Smooth muscle cell of the brain vasculature (primary cell): Measurements from ENCODE around the gene CTDNEP1.

ENCODE experiments used
- DNase-seq: peaks from one replicate; pipeline ENCODE4 v3.0.0-alpha.2; 2012; ENCODE audit warnings: low read depth, low spot score

The CTDNEP1 gene

GRCh38 chr17:7215652-7216180, 35.8 kb downstream of the CTDNEP1 start:
- no peak for DNase-seq

DNA sequence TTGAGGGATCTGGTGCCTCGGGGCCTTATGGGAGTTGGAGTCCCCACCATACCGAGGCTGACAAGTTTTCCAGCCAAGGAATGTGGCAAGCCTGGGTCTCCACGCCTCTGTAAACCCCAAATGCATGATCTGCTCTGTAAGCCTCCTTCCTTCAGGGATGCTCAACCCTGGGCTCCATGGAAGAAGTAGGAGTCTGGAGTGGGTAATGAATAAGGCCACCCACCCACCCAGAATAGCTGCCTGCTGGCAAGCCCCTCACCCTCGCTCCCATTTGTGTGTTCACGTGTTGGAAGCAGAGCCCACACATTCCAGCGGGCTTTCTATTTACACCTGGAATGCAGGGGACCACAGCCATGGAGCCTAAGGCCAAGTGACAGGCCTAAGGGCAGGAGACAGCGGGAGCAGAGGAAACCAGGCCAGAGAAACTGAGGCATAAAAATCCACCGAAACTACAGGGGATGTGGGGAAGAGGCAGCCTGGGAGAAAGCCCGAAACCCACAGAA, 36.3 kb downstream of the CTDNEP1 start:
- no peak for DNase-seq

- DNase-seq = peak; percentile 92
Measured at GRCh38 chr17:7214300-7215135, 37.0 kb downstream of the CTDNEP1 start.

DNA sequence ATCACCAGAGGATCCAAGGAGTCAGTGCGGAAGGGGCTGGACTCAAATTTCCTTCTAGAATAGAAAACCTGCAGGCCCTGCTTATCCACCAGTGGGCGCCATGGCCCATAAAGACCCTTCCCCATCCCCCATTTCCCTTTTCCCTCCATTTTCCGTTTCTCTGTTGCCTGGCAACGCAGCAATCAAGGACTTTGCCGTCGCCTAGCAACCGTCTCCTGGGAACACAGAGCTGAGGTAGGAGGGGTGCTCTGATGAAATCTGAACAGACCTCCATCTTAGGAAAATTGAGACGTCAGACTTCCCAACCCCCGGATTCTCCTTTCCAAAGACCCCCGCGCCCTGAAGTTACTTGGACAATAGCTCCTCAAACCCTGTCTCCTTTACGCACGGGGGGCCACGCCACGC, 37.6 kb downstream of the CTDNEP1 start:
- DNase-seq = no peak

DNA sequence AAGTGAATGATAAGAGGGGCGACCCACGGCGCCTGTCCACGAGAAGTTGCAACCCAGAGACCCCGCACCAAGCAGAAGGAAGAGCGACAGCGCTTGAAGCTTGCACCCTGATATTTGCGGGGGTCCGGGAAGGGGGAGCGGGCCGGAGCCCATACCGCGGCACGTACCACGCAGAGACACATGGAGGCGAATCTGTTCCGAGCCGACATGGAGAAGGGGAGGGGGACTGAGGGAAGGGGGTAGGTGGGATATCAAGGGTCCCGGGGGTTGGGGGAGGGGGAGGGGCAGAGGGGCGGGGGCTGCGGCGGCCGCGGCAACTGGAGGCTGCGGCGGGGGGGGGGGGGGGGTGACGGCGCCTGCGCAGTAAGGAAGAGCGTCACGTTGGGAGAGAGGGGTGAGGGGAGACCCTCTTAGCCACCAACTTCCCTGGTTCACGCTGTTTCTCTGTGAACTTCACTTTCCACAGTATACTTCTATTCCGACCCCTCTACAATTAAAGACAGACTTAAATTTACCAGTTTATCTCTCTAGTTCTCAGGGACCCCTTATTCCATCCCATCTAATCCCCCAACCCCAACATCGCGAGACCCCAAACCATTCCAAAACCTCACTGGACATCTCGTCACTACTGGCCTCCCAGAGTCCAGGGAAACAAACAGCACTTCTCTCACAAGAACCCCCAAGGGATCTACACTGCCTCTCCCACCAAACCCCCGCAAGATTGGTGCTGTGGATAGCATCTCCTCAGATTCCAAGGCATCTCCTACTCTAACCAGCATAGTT, 39.9 kb downstream of the CTDNEP1 start:
- DNase-seq = no peak

DNA sequence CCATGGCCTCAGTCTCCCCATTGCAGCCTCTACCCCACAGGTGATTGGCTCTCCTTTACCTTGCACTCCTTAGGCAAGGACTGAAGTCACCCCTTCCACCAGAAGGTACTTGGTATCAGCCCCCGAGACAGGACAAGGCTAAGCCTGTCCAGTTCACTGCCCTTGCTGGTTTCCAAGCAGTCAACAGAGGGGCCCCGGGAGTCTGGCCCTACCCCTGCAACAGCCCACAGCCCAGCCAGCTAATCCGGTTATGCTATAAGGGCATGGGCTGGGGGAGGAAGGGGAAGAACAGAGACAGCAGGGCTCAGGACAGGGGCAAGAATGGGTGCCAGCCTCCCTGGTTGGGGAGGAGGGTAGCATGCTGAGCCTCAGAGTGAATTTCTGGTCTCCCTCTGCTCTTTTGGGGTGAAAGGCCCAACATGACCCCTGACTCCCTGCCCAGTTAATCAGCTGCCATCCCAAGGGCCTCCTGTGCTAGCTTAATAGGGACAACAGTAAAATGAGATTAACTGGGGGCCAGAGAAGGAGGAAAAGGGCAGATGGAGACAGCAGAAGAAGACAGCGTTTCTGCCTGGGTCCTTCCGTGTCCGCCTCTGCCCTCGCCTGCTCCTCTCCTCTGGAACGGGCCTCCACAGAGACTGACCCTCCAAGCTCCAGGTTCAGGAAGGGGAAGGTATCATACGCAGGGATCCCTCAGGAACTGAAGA, 42.6 kb downstream of the CTDNEP1 start:
- DNase-seq = no peak

DNA sequence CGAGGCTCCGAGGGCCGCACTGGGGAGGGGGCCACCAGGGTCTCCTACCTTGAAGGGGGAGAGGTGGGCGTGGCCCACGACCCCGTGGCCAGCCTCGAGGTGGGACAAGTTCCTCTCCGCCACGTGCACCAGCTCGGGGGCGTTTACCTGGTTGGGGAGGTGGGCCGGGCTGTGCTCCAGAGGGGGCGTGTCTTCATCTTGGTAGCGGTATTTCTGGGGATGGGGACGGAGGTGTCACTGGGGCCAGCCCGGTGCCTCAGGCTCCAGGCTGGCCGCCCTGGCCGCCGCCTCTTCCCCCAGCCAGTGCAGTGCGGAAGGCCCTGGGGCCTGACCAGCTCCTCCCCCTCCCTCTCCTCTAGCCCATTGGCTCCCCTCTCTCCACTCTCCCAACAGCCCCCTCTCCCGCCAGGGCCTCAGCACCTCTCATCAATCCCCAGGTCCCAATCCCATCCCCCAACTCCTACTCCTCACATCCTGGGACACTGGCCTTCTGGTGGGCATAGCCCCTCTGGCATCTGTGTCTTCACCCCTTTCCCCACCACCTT, 43.4 kb downstream of the CTDNEP1 start:
- no peak for DNase-seq

DNA sequence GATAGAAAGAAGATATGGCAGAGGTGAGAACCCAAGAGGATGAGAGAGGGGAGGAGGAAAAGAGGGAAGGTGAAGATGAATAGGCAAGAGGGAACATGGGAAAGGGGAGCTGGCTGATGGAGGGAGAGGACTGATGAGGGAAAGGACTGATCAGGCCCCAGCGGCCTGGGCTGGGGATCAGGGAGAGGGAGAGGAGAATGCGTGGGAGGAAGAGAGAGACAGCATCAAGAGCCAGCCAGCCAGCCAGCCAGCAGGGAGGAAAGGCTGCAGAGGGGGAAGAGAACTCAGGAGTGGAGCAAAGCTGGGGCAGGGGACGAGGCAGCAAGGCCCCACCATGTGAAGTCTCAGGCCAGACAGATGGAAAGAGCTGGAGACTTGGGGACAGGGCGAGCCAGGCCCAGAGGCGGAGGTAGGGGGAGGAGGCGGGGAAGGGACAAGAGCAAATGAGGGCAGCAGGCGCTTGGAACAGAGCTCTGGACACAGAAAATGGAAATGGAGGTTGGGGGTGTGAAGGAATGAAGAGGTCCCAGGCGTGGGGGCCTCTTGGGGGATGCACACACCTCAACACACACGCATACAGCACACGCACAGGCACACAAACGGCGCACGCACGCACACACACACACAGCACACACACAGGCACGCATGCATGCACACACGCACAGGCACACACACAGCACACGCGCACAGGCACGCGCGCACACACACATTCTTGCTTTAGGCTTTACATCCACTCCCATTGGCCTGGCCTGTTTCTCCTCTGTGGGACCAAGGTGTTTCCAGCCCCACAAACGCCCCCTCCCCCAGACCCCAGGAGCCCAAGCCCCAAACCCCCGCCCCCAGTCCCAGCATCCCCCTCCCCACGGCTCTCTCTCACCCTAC, 44.2 kb downstream of the CTDNEP1 start:
- DNase-seq = no peak

DNA sequence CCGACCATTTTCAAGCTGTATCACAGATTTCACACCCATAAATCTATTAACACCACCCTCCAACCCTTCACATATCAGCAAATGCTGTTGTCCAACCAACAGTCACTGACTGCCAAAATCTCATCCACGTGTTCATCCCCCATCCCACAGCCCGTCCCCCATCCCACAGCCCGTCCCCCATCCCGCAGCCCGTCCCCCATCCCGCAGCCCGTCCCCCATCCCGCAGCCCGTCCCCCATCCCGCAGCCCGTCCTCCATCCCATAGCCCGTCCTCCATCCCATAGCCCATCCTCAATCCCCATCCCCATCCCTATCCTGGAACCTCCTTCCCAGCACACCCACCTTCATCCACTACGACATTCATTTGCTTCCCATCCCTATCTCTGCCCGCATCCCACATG, 46.0 kb downstream of the CTDNEP1 start:
- DNase-seq = no peak

- DNase-seq = peak; percentile 66
Measured at GRCh38 chr17:7204828-7205461, 46.6 kb downstream of the CTDNEP1 start.

DNA sequence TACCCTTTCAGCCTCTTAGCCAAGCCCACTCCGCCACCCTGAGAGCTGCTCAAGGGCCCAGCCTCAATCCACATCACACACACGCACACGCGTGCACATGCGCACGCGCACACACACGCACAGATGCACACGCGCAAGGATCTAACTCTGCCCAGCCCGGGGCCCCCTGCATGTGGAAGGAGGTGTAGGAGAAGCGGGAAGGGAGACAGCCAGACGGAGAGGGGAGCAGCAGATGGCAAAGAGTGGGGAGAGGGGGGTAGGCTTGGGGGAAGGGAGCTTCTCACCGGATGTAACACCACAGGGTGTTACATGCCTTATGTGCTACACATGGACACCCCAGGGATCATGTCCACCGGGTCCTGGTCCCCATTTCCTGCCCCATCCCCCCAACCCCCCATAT, 47.2 kb downstream of the CTDNEP1 start:
- DNase-seq = no peak

DNA sequence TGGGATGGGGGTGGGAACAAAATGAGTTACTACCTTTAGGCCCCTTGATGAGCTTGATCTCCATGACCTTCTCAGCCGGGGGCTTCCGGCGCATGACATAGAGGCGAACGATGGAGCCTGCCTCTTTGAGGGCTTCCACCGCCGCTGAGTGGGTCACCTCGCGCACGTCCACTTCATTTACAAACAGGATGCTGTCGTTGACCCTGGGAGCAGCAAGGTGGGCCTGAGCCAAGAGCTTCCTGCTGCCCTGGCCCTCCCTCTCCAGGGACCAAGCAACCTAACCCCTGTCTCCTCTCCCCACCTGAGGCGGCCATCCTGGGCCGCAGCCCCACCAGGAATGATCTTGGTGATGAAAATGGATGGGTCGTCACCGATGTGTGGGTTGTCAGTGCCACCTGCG, 48.1 kb downstream of the CTDNEP1 start:
- no peak for DNase-seq

- no peak for DNase-seq
Measured at GRCh38 chr17:7196651-7197401, 54.7 kb downstream of the CTDNEP1 start.

- DNase-seq = no peak
Measured at GRCh38 chr17:7195971-7196370, 55.6 kb downstream of the CTDNEP1 start.
